Measurements from ENCODE around the gene NUP214.

GRCh38 chr9:131140550-131140949, 15.2 kb downstream of the NUP214 start:
- TF ChIP-seq POLR2AphosphoS5 (IDR thresholded peaks at IDR 0.05; ENCODE audit: low read depth, low read length) (no peak), POLR2A (IDR thresholded peaks at IDR 0.05; ENCODE audit: low read depth, low read length) (no peak)
